B cell (primary cell): Measurements from ENCODE around the gene EMC6.

Source experiments
- CTCF ChIP-seq: fragments of 200-600 bp; IDR thresholded peaks from one replicate; pipeline ENCODE4 v1.8.0; 2022; ENCODE audit warnings: antibody characterized with exemption, mild to moderate bottlenecking
- EZH2 ChIP-seq: IDR thresholded peaks from 2 replicates; pipeline ENCODE4 v1.6.1; 2012; ENCODE audit warnings: borderline replicate concordance, low read depth, mild to moderate bottlenecking, moderate library complexity, low read length; ENCODE audit not compliant: insufficient read depth, poor library complexity, severe bottlenecking

GRCh38 chr17:3695129-3695722 is 26.6 kb downstream of the EMC6 start:
- TF ChIP-seq CTCF, result no peak
- no peak for TF ChIP-seq EZH2
